Measurements from ENCODE around the gene AGPAT4. TPM values are rescaled to one million over a fixed set of nuclear protein-coding genes. Genes with fewer than 3 reads are reported as not detected.

The AGPAT4 gene
- total and polyA plus RNA-seq, 2 of the 13 experiments (the other 11 are each of a cell fraction or from before 2014, with no cell fraction given) = 0.07 to 0.13 TPM

DNA sequence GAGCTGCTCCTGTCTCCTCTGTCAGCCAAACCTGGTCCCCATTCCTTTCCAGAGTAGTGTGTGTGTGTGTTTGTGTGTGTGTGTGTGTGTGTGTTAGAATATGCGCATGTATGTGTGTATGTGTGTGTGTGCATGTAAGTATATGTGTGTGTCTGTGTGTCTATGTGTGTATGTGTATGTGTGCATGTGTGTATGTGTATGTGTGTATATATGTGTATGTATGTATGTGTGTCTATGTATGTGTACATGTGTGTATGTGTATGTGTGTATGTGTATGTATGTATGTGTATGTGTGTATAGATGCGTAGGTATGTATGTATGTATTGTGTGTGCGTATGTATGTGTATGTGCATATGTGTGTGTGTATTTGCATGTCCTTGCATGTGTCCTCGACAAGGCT, 79.5 kb downstream of the AGPAT4 start (continued):
- TF ChIP-seq SRSF4 (IDR thresholded peaks at IDR 0.05; ENCODE audit: low read depth, low read length, poor library complexity, severe bottlenecking) (no peak), ZNF30 (CRISPR knock-in tag; IDR thresholded peaks at IDR 0.05) (no peak), SPEN (CRISPR knock-in tag; IDR thresholded peaks at IDR 0.05; ENCODE audit: low read depth) (no peak), ZNF343 (CRISPR knock-in tag; IDR thresholded peaks at IDR 0.05) (no peak), ZNF274 (CRISPR knock-in tag; IDR thresholded peaks at IDR 0.05) (no peak), ATF7 (IDR thresholded peaks at IDR 0.05) (peak; percentile 30; the same call in 1 of the 2 replicates), ATF7 (CRISPR knock-in tag; IDR thresholded peaks at IDR 0.05) (no peak), NONO (IDR thresholded peaks at IDR 0.05) (0 out of 2 replicates have a peak, but pooled peaks have one; percentile 42), NONO (CRISPR knock-in tag; conservative IDR thresholded peaks at IDR 0.05) (no peak), ZNF546 (CRISPR knock-in tag; conservative IDR thresholded peaks at IDR 0.05) (no peak), GZF1 (CRISPR knock-in tag; IDR thresholded peaks at IDR 0.05) (no peak), MEF2D (CRISPR knock-in tag; IDR thresholded peaks at IDR 0.05) (no peak), REPIN1 (CRISPR knock-in tag; IDR thresholded peaks at IDR 0.05; ENCODE audit: borderline replicate concordance, low read depth) (no peak), PRMT3 (CRISPR knock-in tag; IDR thresholded peaks at IDR 0.05; ENCODE audit: borderline replicate concordance, low read depth) (no peak), ZSCAN22 (CRISPR knock-in tag; IDR thresholded peaks at IDR 0.05) (no peak), ZNF317 (CRISPR knock-in tag; IDR thresholded peaks at IDR 0.05) (no peak), ZMYM2 (CRISPR knock-in tag; IDR thresholded peaks at IDR 0.05) (no peak)
- TF ChIP-seq, protein P1, sequence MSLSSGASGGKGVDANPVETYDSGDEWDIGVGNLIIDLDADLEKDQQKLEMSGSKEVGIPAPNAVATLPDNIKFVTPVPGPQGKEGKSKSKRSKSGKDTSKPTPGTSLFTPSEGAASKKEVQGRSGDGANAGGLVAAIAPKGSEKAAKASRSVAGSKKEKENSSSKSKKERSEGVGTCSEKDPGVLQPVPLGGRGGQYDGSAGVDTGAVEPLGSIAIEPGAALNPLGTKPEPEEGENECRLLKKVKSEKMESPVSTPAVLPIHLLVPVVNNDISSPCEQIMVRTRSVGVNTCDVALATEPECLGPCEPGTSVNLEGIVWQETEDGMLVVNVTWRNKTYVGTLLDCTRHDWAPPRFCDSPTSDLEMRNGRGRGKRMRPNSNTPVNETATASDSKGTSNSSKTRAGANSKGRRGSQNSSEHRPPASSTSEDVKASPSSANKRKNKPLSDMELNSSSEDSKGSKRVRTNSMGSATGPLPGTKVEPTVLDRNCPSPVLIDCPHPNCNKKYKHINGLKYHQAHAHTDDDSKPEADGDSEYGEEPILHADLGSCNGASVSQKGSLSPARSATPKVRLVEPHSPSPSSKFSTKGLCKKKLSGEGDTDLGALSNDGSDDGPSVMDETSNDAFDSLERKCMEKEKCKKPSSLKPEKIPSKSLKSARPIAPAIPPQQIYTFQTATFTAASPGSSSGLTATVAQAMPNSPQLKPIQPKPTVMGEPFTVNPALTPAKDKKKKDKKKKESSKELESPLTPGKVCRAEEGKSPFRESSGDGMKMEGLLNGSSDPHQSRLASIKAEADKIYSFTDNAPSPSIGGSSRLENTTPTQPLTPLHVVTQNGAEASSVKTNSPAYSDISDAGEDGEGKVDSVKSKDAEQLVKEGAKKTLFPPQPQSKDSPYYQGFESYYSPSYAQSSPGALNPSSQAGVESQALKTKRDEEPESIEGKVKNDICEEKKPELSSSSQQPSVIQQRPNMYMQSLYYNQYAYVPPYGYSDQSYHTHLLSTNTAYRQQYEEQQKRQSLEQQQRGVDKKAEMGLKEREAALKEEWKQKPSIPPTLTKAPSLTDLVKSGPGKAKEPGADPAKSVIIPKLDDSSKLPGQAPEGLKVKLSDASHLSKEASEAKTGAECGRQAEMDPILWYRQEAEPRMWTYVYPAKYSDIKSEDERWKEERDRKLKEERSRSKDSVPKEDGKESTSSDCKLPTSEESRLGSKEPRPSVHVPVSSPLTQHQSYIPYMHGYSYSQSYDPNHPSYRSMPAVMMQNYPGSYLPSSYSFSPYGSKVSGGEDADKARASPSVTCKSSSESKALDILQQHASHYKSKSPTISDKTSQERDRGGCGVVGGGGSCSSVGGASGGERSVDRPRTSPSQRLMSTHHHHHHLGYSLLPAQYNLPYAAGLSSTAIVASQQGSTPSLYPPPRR (CRISPR knock-in tag; IDR thresholded peaks at IDR 0.05; ENCODE audit: borderline replicate concordance) = no peak
- TF ChIP-seq, protein P2, sequence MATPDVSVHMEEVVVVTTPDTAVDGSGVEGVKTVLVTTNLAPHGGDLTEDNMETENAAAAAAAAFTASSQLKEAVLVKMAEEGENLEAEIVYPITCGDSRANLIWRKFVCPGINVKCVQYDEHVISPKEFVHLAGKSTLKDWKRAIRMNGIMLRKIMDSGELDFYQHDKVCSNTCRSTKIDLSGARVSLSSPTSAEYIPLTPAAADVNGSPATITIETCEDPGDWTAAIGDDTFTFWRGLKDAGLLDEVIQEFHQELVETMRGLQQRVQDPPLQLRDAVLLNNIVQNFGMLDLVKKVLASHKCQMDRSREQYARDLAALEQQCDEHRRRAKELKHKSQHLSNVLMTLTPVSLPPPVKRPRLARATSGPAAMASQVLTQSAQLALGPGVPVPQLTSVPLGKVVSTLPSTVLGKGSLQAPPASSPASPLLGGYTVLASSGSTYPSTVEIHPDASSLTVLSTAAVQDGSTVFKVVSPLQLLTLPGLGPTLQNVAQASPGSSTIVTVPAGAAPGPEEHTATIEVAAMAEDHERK (CRISPR knock-in tag; IDR thresholded peaks at IDR 0.05; ENCODE audit: low read depth) = no peak
- TF ChIP-seq, protein P3, sequence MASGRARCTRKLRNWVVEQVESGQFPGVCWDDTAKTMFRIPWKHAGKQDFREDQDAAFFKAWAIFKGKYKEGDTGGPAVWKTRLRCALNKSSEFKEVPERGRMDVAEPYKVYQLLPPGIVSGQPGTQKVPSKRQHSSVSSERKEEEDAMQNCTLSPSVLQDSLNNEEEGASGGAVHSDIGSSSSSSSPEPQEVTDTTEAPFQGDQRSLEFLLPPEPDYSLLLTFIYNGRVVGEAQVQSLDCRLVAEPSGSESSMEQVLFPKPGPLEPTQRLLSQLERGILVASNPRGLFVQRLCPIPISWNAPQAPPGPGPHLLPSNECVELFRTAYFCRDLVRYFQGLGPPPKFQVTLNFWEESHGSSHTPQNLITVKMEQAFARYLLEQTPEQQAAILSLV (CRISPR knock-in tag; IDR thresholded peaks at IDR 0.05; ENCODE audit: borderline replicate concordance) = no peak
- TF ChIP-seq, protein P4, sequence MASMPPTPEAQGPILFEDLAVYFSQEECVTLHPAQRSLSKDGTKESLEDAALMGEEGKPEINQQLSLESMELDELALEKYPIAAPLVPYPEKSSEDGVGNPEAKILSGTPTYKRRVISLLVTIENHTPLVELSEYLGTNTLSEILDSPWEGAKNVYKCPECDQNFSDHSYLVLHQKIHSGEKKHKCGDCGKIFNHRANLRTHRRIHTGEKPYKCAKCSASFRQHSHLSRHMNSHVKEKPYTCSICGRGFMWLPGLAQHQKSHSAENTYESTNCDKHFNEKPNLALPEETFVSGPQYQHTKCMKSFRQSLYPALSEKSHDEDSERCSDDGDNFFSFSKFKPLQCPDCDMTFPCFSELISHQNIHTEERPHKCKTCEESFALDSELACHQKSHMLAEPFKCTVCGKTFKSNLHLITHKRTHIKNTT (CRISPR knock-in tag; IDR thresholded peaks at IDR 0.05) = no peak
- TF ChIP-seq, protein P5, sequence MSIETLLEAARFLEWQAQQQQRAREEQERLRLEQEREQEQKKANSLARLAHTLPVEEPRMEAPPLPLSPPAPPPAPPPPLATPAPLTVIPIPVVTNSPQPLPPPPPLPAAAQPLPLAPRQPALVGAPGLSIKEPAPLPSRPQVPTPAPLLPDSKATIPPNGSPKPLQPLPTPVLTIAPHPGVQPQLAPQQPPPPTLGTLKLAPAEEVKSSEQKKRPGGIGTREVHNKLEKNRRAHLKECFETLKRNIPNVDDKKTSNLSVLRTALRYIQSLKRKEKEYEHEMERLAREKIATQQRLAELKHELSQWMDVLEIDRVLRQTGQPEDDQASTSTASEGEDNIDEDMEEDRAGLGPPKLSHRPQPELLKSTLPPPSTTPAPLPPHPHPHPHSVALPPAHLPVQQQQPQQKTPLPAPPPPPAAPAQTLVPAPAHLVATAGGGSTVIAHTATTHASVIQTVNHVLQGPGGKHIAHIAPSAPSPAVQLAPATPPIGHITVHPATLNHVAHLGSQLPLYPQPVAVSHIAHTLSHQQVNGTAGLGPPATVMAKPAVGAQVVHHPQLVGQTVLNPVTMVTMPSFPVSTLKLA (IDR thresholded peaks at IDR 0.05) = peak; percentile 41; the same call in 1 of the 2 replicates

Data from HepG2 (cell line).